Ovary (tissue), 3 donors: ENCODE measurements around the gene LSP1.

Source experiments
- CTCF ChIP-seq, 3 donors: fragments of 450-650 bp in 2 of 3; fragments of 200-600 bp in 1 of 3; IDR thresholded peaks; one replicate each; pipeline versions ENCODE4 v1.5.1 to v1.8.0; 2016 to 2022; ENCODE audit warnings: antibody characterized with exemption in 3 of 3, mild to moderate bottlenecking in 1 of 3
- EP300 ChIP-seq: sonication (generic); formaldehyde crosslinking; IDR thresholded peaks from one replicate; pipeline ENCODE4 v1.6.1; 2017; ENCODE audit warnings: antibody characterized with exemption
- POLR2A ChIP-seq: fragments of 450-650 bp; IDR thresholded peaks from one replicate; pipeline ENCODE4 v1.6.1; 2017; ENCODE audit warnings: antibody characterized with exemption, mild to moderate bottlenecking, moderate library complexity
- donor health status: DM: no; HTN: no; CAD: no.

GRCh38 chr11:1832920-1833295, 20.0 kb upstream of the LSP1 start:
- TF ChIP-seq CTCF (IDR thresholded peaks at IDR 0.05) = no peak
- no peak for TF ChIP-seq POLR2A
- no peak for TF ChIP-seq EP300
